H1 (cell line): ENCODE results near the gene ANXA2. TPM values are rescaled to one million over a fixed set of nuclear protein-coding genes. Genes with fewer than 3 reads are reported as not detected.

Experiments
- CTCF ChIA-PET: fragments of 300-600 bp; sonication (Branson Sonifier 250); formaldehyde crosslinking; loops from one replicate; lab custom pipeline; 2021; ENCODE audit not compliant: partially characterized antibody; lab: Charles Lee
- POLR2A ChIA-PET: fragments of 300-600 bp; sonication (Branson Sonifier 250); formaldehyde crosslinking; loops from one replicate; lab custom pipeline; 2021; ENCODE audit warnings: inconsistent platforms; ENCODE audit not compliant: partially characterized antibody; lab: Charles Lee
- DNase-seq, 2 experiments: peaks; one replicate each; pipeline versions ENCODE4 v3.0.0 to v3.0.0-alpha.2; 2010 to 2022; ENCODE audit warnings: low spot score in 2 of 2, low read depth in 1 of 2, mixed read lengths in 1 of 2
- FAIRE-seq: peaks from 2 replicates; lab custom pipeline; 2011; peaks lifted over from hg19 to GRCh38; lab: Jason Lieb, UNC
- H2AFZ ChIP-seq: 2 replicates; pipeline ENCODE4 v1.8.1; 2012; ENCODE audit warnings: low read length, inconsistent platforms
- H2AK5ac ChIP-seq: 2 replicates; pipeline ENCODE4 v1.6.1; 2013; ENCODE audit warnings: low read depth, low read length
- H2BK120ac ChIP-seq: replicated peaks from 2 replicates; pipeline ENCODE3; 2013; ENCODE audit warnings: low read depth, low read length, inconsistent platforms
- H2BK12ac ChIP-seq: 2 replicates; pipeline ENCODE4 v1.6.1; 2013; ENCODE audit warnings: low read depth, low read length
- H2BK15ac ChIP-seq: 2 replicates; pipeline ENCODE4 v1.6.1; 2013; ENCODE audit warnings: low read length
- H2BK20ac ChIP-seq: 2 replicates; pipeline ENCODE4 v1.6.1; 2013; ENCODE audit warnings: low read length
- H2BK5ac ChIP-seq: 2 replicates; pipeline ENCODE4 v1.6.1; 2013; ENCODE audit warnings: low read depth, low read length
- H3K14ac ChIP-seq: 2 replicates; pipeline ENCODE4 v1.6.1; 2013; ENCODE audit warnings: inconsistent platforms; ENCODE audit not compliant: insufficient read length
- H3K18ac ChIP-seq: 2 replicates; pipeline ENCODE4 v1.6.1; 2013; ENCODE audit warnings: low read length; ENCODE audit errors: extremely low read depth
- H3K23ac ChIP-seq: 2 replicates; pipeline ENCODE4 v1.6.1; 2013; ENCODE audit warnings: inconsistent platforms; ENCODE audit not compliant: insufficient read length
- H3K23me2 ChIP-seq: 2 replicates; pipeline ENCODE4 v1.6.1; 2013; ENCODE audit warnings: low read depth, low read length
- H3K27ac ChIP-seq: 2 replicates; pipeline ENCODE4 v1.6.1; 2011; ENCODE audit warnings: low read depth, low read length, inconsistent platforms
- H3K27me3 ChIP-seq, 4 experiments: replicated peaks in 1 of 4; 1 replicate in 1 of 4; 2 replicates in 3 of 4; pipeline versions ENCODE4 v1.6.1 to v1.8.1; 2011 to 2013; ENCODE audit warnings: low read length in 3 of 4, mild to moderate bottlenecking in 3 of 4, inconsistent platforms in 2 of 4, mixed read lengths in 2 of 4, moderate library complexity in 1 of 4; ENCODE audit not compliant: control insufficient read depth in 3 of 4, insufficient read depth in 3 of 4; ENCODE audit errors: extremely low read depth in 1 of 4
- H3K36me3 ChIP-seq, 4 experiments: 2 replicates each; pipeline versions ENCODE4 v1.6.1 to v1.8.1; 2011 to 2013; ENCODE audit warnings: mild to moderate bottlenecking in 4 of 4, low read length in 3 of 4, moderate library complexity in 2 of 4, control low read depth in 1 of 4, inconsistent platforms in 1 of 4; ENCODE audit not compliant: insufficient read depth in 4 of 4, control insufficient read depth in 2 of 4
- H3K4ac ChIP-seq: replicated peaks from 2 replicates; pipeline ENCODE3; 2013; ENCODE audit warnings: low read length, low read depth, mixed read lengths, inconsistent platforms; ENCODE audit not compliant: insufficient read length
- H3K4me1 ChIP-seq, 4 experiments: replicated peaks in 1 of 4; 1 replicate in 1 of 4; 2 replicates in 3 of 4; pipeline versions ENCODE4 v1.6.1 to v1.8.1; 2011 to 2013; ENCODE audit warnings: low read length in 3 of 4, inconsistent platforms in 2 of 4, mixed read lengths in 1 of 4; ENCODE audit not compliant: insufficient read depth in 4 of 4, control insufficient read depth in 3 of 4
- H3K4me2 ChIP-seq, 2 experiments: 2 replicates each; pipeline versions ENCODE4 v1.6.1 to v1.8.1; 2011 to 2013; ENCODE audit warnings: low read depth in 2 of 2, low read length in 2 of 2, control low read depth in 1 of 2, inconsistent platforms in 1 of 2, mild to moderate bottlenecking in 1 of 2; ENCODE audit not compliant: insufficient read depth in 1 of 2
- H3K4me3 ChIP-seq, 4 experiments: fragments of 200-600, 300-600 bp in 1 of 4; sonication (generic), shearing (Covaris generic), sonication (Bioruptor Twin) in 1 of 4; 2 replicates each; pipeline versions ENCODE4 v1.5.1 to v1.8.1; 2011 to 2016; ENCODE audit warnings: low read length in 4 of 4, low read depth in 3 of 4, control low read depth in 2 of 4, inconsistent platforms in 2 of 4, mild to moderate bottlenecking in 2 of 4, mixed read lengths in 1 of 4, moderate library complexity in 1 of 4; ENCODE audit not compliant: insufficient read depth in 2 of 4; ENCODE audit errors: extremely low read depth in 1 of 4
- H3K56ac ChIP-seq: replicated peaks from 2 replicates; pipeline ENCODE3; 2013; ENCODE audit warnings: low read depth, mild to moderate bottlenecking, mixed read lengths, low read length, inconsistent platforms; ENCODE audit not compliant: insufficient read length
- H3K79me1 ChIP-seq: 2 replicates; pipeline ENCODE4 v1.6.1; 2013; ENCODE audit warnings: low read depth, low read length, control low read depth
- H3K79me2 ChIP-seq, 2 experiments: 2 replicates each; pipeline versions ENCODE4 v1.6.1 to v1.8.1; 2012 to 2013; ENCODE audit warnings: low read length in 2 of 2, mild to moderate bottlenecking in 2 of 2, inconsistent platforms in 1 of 2; ENCODE audit not compliant: insufficient read depth in 2 of 2, control insufficient read depth in 1 of 2
- H3K9ac ChIP-seq, 4 experiments: replicated peaks in 1 of 4; 1 replicate in 1 of 4; 2 replicates in 3 of 4; pipeline versions ENCODE4 v1.6.1 to v1.8.1; 2011 to 2013; ENCODE audit warnings: low read depth in 3 of 4, low read length in 3 of 4, control low read depth in 2 of 4, mild to moderate bottlenecking in 2 of 4, moderate library complexity in 2 of 4, inconsistent platforms in 1 of 4; ENCODE audit errors: extremely low read depth in 1 of 4
- H3K9me3 ChIP-seq, 2 experiments: 2 replicates each; pipeline versions ENCODE4 v1.6.1 to v1.8.1; 2012 to 2013; ENCODE audit warnings: mild to moderate bottlenecking in 2 of 2, moderate library complexity in 2 of 2, control low read depth in 1 of 2, inconsistent platforms in 1 of 2, low read depth in 1 of 2, low read length in 1 of 2, mixed read lengths in 1 of 2; ENCODE audit not compliant: insufficient read depth in 2 of 2
- H4K20me1 ChIP-seq, 2 experiments: replicated peaks in 1 of 2; 2 replicates each; pipeline versions ENCODE3 to v1.8.1; 2011 to 2013; ENCODE audit warnings: inconsistent platforms in 2 of 2, low read length in 2 of 2, mild to moderate bottlenecking in 1 of 2; ENCODE audit not compliant: insufficient read depth in 2 of 2, control insufficient read depth in 1 of 2
- H4K5ac ChIP-seq: 2 replicates; pipeline ENCODE4 v1.6.1; 2013; ENCODE audit warnings: low read length, low read depth, mixed read lengths, inconsistent platforms; ENCODE audit not compliant: insufficient read length
- H4K8ac ChIP-seq: 2 replicates; pipeline ENCODE4 v1.8.0; 2013; ENCODE audit warnings: mild to moderate bottlenecking, moderate library complexity, low read length, inconsistent platforms; ENCODE audit not compliant: insufficient read depth; ENCODE audit errors: extremely low read depth
- H4K91ac ChIP-seq: replicated peaks from 2 replicates; pipeline ENCODE3; 2013; ENCODE audit warnings: low read length, mixed read lengths, inconsistent platforms; ENCODE audit not compliant: insufficient read length
- MAX ChIP-seq: IDR thresholded peaks from 2 replicates; pipeline ENCODE4 v1.6.1; 2012; ENCODE audit warnings: inconsistent platforms
- YY1 ChIP-seq: IDR thresholded peaks from 2 replicates; pipeline ENCODE4 v1.6.1; 2011; ENCODE audit warnings: low read depth, mild to moderate bottlenecking, low read length
- polyA plus RNA-seq, 7 experiments: library from polyadenylated mRNA; depleted of rRNA in 3 of 7; stranded (reverse) in 5 of 7; unstranded in 2 of 7; fragments of >200 nt in 5 of 7; fragments of 200-250 nt in 2 of 7; gene quantifications; 1 replicate in 5 of 7; 2 replicates in 1 of 7; 4 replicates in 1 of 7; pipeline versions ENCODE4 v1.2.1 to v1.2.3, GENCODE V29; 2011 to 2013; ENCODE audit warnings: missing spikeins in 2 of 7, mixed read lengths in 2 of 7
- total RNA-seq: library from RNA; stranded (reverse); fragmentation: NEBNext Ultra II Directional; extraction: Animal tissue kit (Norgen Biotek cat#: 25700); gene quantifications from 2 replicates; pipeline ENCODE4 v1.2.1, GENCODE V29; 2021

The ANXA2 gene
- total and polyA plus RNA-seq, 2 of the 8 experiments (the other 6 are each of a cell fraction or from before 2014, with no cell fraction given) = 178 to 217 TPM

DNA sequence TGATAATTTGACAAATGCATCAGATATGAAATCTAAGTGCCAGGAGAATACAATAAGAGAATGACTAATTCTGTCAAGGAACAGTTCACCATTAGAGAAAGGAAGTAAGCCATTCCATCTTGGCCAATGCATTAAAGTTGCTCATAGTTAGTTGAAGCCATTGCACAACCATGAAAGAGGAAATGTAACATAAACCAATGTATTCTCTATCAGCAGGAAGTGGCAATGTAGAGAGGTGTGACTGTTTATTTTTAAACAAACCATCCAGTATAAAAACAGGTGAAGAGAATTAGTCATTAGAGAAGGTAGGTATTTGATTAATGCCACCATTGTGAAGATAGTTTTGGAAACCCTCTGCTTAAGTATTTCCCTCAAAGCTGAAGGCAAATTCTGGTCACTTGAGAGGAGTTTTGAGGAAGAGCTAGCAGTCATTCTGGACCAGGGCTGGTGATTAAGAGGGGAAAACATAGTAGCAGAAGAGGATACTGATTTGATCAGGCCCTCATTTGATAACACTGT, 10.7 kb upstream of the ANXA2 start:
- H3K23me2 ChIP-seq = no peaks in the 10 kb centered on the region
- no peak overlapping the region for H3K4me3 ChIP-seq
- no peak overlapping the region for H3K4me2 ChIP-seq
- H2BK20ac ChIP-seq = no peak overlapping the region
- no peak overlapping the region for H2AK5ac ChIP-seq
- FAIRE-seq (no peak), DNase-seq (no peak)
- H3K36me3 ChIP-seq = no peaks in the 10 kb centered on the region
- no peak overlapping the region for H2BK120ac ChIP-seq
- no peak overlapping the region for H2BK15ac ChIP-seq
- H3K27me3 ChIP-seq = no peaks in the 10 kb centered on the region
- no peaks in the 10 kb centered on the region for H3K9me3 ChIP-seq
- H3K4me1 ChIP-seq = no peaks in the 10 kb centered on the region
- H4K8ac ChIP-seq = no peak overlapping the region
- H4K91ac ChIP-seq = no peak overlapping the region
- no peaks in the 10 kb centered on the region for H4K20me1 ChIP-seq
- H2BK5ac ChIP-seq = no peak overlapping the region
- POLR2A ChIA-PET = interaction anchor here (1.1 to 2.1 kb wide), 3 partner anchors 10 to 25 kb away, joined by 3 to 8 read pairs (median 8); partner anchors contain the start of gene ANXA2
- H3K56ac ChIP-seq = no peak overlapping the region
- H3K18ac ChIP-seq = no peak overlapping the region
- H4K5ac ChIP-seq = no peak overlapping the region
- H3K23ac ChIP-seq = no peak overlapping the region
- no peaks in the 10 kb centered on the region for H3K79me1 ChIP-seq
- no peaks in the 10 kb centered on the region for H3K79me2 ChIP-seq
- no peak overlapping the region for H2AFZ ChIP-seq
- H3K27ac ChIP-seq = no peak overlapping the region
- CTCF ChIA-PET = interaction anchor here (1.6 kb wide), 1 partner anchor 49 kb away, joined by 4 read pairs; no protein-coding TSS in a partner anchor
- no peak overlapping the region for H3K4ac ChIP-seq
- H3K14ac ChIP-seq = no peak overlapping the region
- no peak overlapping the region for H2BK12ac ChIP-seq
- no peak overlapping the region for H3K9ac ChIP-seq
- TF ChIP-seq MAX (no peak), YY1 (no peak)
